ENCODE measurements around the gene KCNQ1.

- TF ChIP-seq EZH2 (IDR thresholded peaks at IDR 0.05; ENCODE audit: insufficient read depth, poor library complexity, severe bottlenecking) (no peak), EZH2phosphoT487 (IDR thresholded peaks at IDR 0.05; ENCODE audit: insufficient read depth, low read depth) (no peak)
Observed at GRCh38 chr11:2402106-2402505, 42.7 kb upstream of the KCNQ1 start.
